K562 (cell line): ENCODE measurements around the gene ANKS1A. TPM values are rescaled to one million over a fixed set of nuclear protein-coding genes. Genes with fewer than 3 reads are reported as not detected.

Source experiments
- ARID3A ChIP-seq: IDR thresholded peaks from 2 replicates; pipeline ENCODE4 v1.6.1; 2012; ENCODE audit warnings: low read depth, low read length, improper control_type of control experiment, borderline replicate concordance
- C11orf30 ChIP-seq: fragments of 450-650 bp; IDR thresholded peaks from 2 replicates; pipeline ENCODE4 v1.6.1; 2016; ENCODE audit warnings: low read depth, mild to moderate bottlenecking
- CHCHD3 ChIP-seq: fragments of 250-450 bp; sonication (Bioruptor Pico); IDR thresholded peaks from 2 replicates; pipeline ENCODE4 v2.1.2; 2022; ENCODE audit warnings: mild to moderate bottlenecking
- CTCFL ChIP-seq: IDR thresholded peaks from 2 replicates; pipeline ENCODE4 v1.6.1; 2011; ENCODE audit warnings: borderline replicate concordance, low read depth, mild to moderate bottlenecking, moderate library complexity, low read length; ENCODE audit not compliant: insufficient read depth, poor library complexity, severe bottlenecking
- DLX4 ChIP-seq: fragments of 250-450 bp; sonication (Bioruptor Pico); IDR thresholded peaks from 2 replicates; pipeline ENCODE4 v1.6.1; 2021; ENCODE audit warnings: mild to moderate bottlenecking
- FOXA3 ChIP-seq, 2 experiments: fragments of 450-650 bp in 1 of 2; sonication (generic) in 1 of 2; formaldehyde crosslinking; IDR thresholded peaks in 1 of 2; conservative IDR thresholded peaks in 1 of 2; 2 replicates each; pipeline versions ENCODE4 v1.4.0 to v1.8.0; 2020 to 2022; ENCODE audit warnings: mild to moderate bottlenecking in 2 of 2, missing genetic modification reagents in 1 of 2
- HOMEZ ChIP-seq: fragments of 250-450 bp; sonication (Bioruptor Pico); IDR thresholded peaks from 2 replicates; pipeline ENCODE4 v1.4.0; 2020; ENCODE audit warnings: mild to moderate bottlenecking, moderate library complexity
- RNF2 ChIP-seq: sonication (generic); IDR thresholded peaks from 2 replicates; pipeline ENCODE4 v1.6.1; 2016
- SMARCC2 ChIP-seq: fragments of 450-650 bp; IDR thresholded peaks from 2 replicates; pipeline ENCODE4 v1.6.1; 2017; ENCODE audit warnings: antibody characterized with exemption, moderate library complexity, mild to moderate bottlenecking, low read depth
- SMC3 ChIP-seq: conservative IDR thresholded peaks from 2 replicates; pipeline ENCODE4 v1.6.1; 2011; ENCODE audit warnings: low read depth, low read length, improper control_type of control experiment; ENCODE audit not compliant: insufficient read depth
- XRCC3 ChIP-seq: fragments of 450-650 bp; IDR thresholded peaks from 2 replicates; pipeline ENCODE4 v1.6.1; 2017; ENCODE audit warnings: mild to moderate bottlenecking, moderate library complexity
- ZNF175 ChIP-seq: fragments of 200-800 bp; sonication (Bioruptor generic); IDR thresholded peaks from 2 replicates; pipeline ENCODE4 v1.6.1; 2016; ENCODE audit warnings: low read depth, mild to moderate bottlenecking, missing genetic modification characterization, missing compliant biosample characterization
- ZNF280B ChIP-seq: fragments of 250-450 bp; sonication (Bioruptor Pico); IDR thresholded peaks from 2 replicates; pipeline ENCODE4 v1.5.1; 2021; ENCODE audit warnings: mild to moderate bottlenecking
- ZNF316 ChIP-seq: fragments of 450-650 bp; IDR thresholded peaks from 2 replicates; pipeline ENCODE4 v1.6.1; 2016
- ZNF398 ChIP-seq: fragments of 250-450 bp; sonication (Bioruptor Pico); IDR thresholded peaks from 2 replicates; pipeline ENCODE4 v1.8.0; 2021; ENCODE audit warnings: moderate library complexity, mild to moderate bottlenecking, inconsistent platforms
- ZNF511 ChIP-seq: sonication (generic); formaldehyde crosslinking; IDR thresholded peaks from 2 replicates; pipeline ENCODE4 v1.8.0; 2022; ENCODE audit warnings: mild to moderate bottlenecking, missing genetic modification reagents
- polyA plus RNA-seq, 8 experiments: library from polyadenylated mRNA; depleted of rRNA in 4 of 8; stranded (reverse) in 5 of 8; unstranded in 3 of 8; fragments of >200 nt; fragmentation: Nextera tagmentation in 2 of 8; fragmentation: Illumina TruSeq in 1 of 8; extraction: Ambion mirVana in 2 of 8; extraction: Trizol in 1 of 8; gene quantifications; 2 replicates each; pipeline versions ENCODE4 v1.2.1 to v1.2.3, GENCODE V29; 2011 to 2014; ENCODE audit warnings: inconsistent platforms in 1 of 8, missing spikeins in 1 of 8
- total RNA-seq, 7 experiments: library from RNA; depleted of rRNA in 6 of 7; stranded (reverse); fragments of >200 nt in 6 of 7; fragmentation: Illumina TruSeq in 2 of 7; extraction: Trizol in 2 of 7; gene quantifications; 2 replicates each; pipeline versions ENCODE4 v1.2.1 to v1.2.3, GENCODE V29; 2011 to 2021; ENCODE audit warnings: low replicate concordance in 1 of 7

ANKS1A gene
- total and polyA plus RNA-seq, 9 of the 15 experiments (the other 6 are each of a cell fraction or from before 2014, with no cell fraction given), result 1.1 to 13.8 (median 5.3) TPM

- no peak for TF ChIP-seq ARID3A
- TF ChIP-seq CHCHD3, result no peak
- no peak for TF ChIP-seq ZNF175 (CRISPR knock-in tag)
- TF ChIP-seq RNF2, result no peak
- no peak for TF ChIP-seq SMC3
- peak; percentile 39; the same call in 1 of the 2 replicates for TF ChIP-seq C11orf30
- TF ChIP-seq HOMEZ (CRISPR knock-in tag), result no peak
- TF ChIP-seq ZNF316, result peak; percentile 59
- no peak for TF ChIP-seq FOXA3 (CRISPR knock-in tag; conservative IDR thresholded peaks at IDR 0.05 in 1 of 2, IDR thresholded peaks at IDR 0.05 in 1 of 2)
- no peak for TF ChIP-seq XRCC3
- no peak for TF ChIP-seq CTCFL
- TF ChIP-seq DLX4 (CRISPR knock-in tag), result no peak
- no peak for TF ChIP-seq ZNF398 (CRISPR knock-in tag)
- no peak for TF ChIP-seq SMARCC2
- TF ChIP-seq ZNF511 (CRISPR knock-in tag), result no peak
- TF ChIP-seq ZNF280B (CRISPR knock-in tag), result no peak
- TF ChIP-seq, all 486 proteins: peak for 4
Measured at GRCh38 chr6:34957231-34957783, 68.3 kb downstream of the ANKS1A start (continued).
